Coronary artery (tissue), 2 donors: ENCODE data around the gene SDK2.

Source experiments
- DNase-seq: peaks from one replicate; pipeline ENCODE4 v3.0.0-alpha.2; 2017; ENCODE audit warnings: low spot score
- H3K27ac ChIP-seq, 2 donors: fragments of 200-600 bp; sonication (generic); one replicate each; pipeline ENCODE4 v1.5.1; 2016 to 2019
- H3K4me3 ChIP-seq: fragments of 200-600 bp; sonication (generic); 2 replicates; pipeline ENCODE4 v1.5.1; 2016; ENCODE audit warnings: mild to moderate bottlenecking, moderate library complexity
- CTCF ChIP-seq: fragments of 200-600 bp; sonication (generic); IDR thresholded peaks from one replicate; pipeline ENCODE4 v1.5.1; 2019; ENCODE audit warnings: antibody characterized with exemption

Gene SDK2

GRCh38 chr17:73669771-73670170 lies 25.5 kb upstream of the SDK2 start:
- TF ChIP-seq CTCF, result no peak
- Histone ChIP-seq H3K27ac (no peak overlapping the region), H3K4me3 (no peak overlapping the region)
- DNase-seq, result no peak

- no peak for DNase-seq
- Histone ChIP-seq H3K4me3 (no peak overlapping the region), H3K27ac (no peak overlapping the region)
Observed at GRCh38 chr17:73667181-73667959, 23.1 kb upstream of the SDK2 start.

GRCh38 chr17:73663614-73664013 lies 19.4 kb upstream of the SDK2 start:
- DNase-seq, result no peak
- Histone ChIP-seq H3K4me3 (no peak overlapping the region), H3K27ac (no peak overlapping the region)
- no peak for TF ChIP-seq CTCF

More at GRCh38 chr17:73667181-73667959, 23.1 kb upstream of the SDK2 start:
- TF ChIP-seq CTCF, result no peak

GRCh38 chr17:73660366-73660765 lies 16.1 kb upstream of the SDK2 start:
- H3K27ac ChIP-seq, result no peak overlapping the region
- no peak for TF ChIP-seq CTCF
- no peak for DNase-seq

GRCh38 chr17:73658821-73659515 lies 14.7 kb upstream of the SDK2 start:
- Histone ChIP-seq H3K27ac (no peak overlapping the region), H3K4me3 (no peak overlapping the region)
- TF ChIP-seq CTCF, result no peak
- DNase-seq, result no peak

More at GRCh38 chr17:73660366-73660765, 16.1 kb upstream of the SDK2 start:
- no peak overlapping the region for H3K4me3 ChIP-seq

- Histone ChIP-seq H3K27ac (no peak overlapping the region), H3K4me3 (no peak overlapping the region)
- no peak for TF ChIP-seq CTCF
- no peak for DNase-seq
Observed at GRCh38 chr17:73657473-73658116, 13.3 kb upstream of the SDK2 start.
